Lung (tissue), 12 donors: ENCODE measurements around the gene STK16. TPM values are rescaled to one million over a fixed set of nuclear protein-coding genes. Genes with fewer than 3 reads are reported as not detected.

Source experiments
- ATAC-seq: fragments of 200-7000 bp; cut with Tn5 transposase; one replicate; pipeline ENCODE4 v1.9.1; 2020; ENCODE audit warnings: moderate number of reproducible peaks; ENCODE audit not compliant: insufficient read depth, low FRiP score
- DNase-seq, 3 donors: peaks; one replicate each; pipeline ENCODE4 v3.0.0-alpha.2; 2013 to 2017
- H3K27ac ChIP-seq, 2 donors: one replicate each; pipeline ENCODE4 v1.5.1; 2013; ENCODE audit warnings: mild to moderate bottlenecking in 2 of 2, moderate library complexity in 2 of 2, control low read depth in 1 of 2, inconsistent platforms in 1 of 2, low read depth in 1 of 2, low read length in 1 of 2
- H3K27me3 ChIP-seq, 3 donors: one replicate each; pipeline ENCODE4 v1.5.1; 2013; ENCODE audit warnings: low read length in 2 of 3; ENCODE audit not compliant: control insufficient read depth in 3 of 3, insufficient read depth in 3 of 3
- H3K36me3 ChIP-seq, 4 donors: one replicate each; pipeline ENCODE4 v1.5.1; 2013; ENCODE audit warnings: low read length in 4 of 4, mild to moderate bottlenecking in 1 of 4, moderate library complexity in 1 of 4; ENCODE audit not compliant: control insufficient read depth in 4 of 4, insufficient read depth in 4 of 4
- H3K4me1 ChIP-seq, 5 donors: one replicate each; pipeline ENCODE4 v1.5.1; 2013; ENCODE audit warnings: low read length in 5 of 5, mild to moderate bottlenecking in 2 of 5, moderate library complexity in 1 of 5; ENCODE audit not compliant: control insufficient read depth in 5 of 5, insufficient read depth in 5 of 5
- H3K4me3 ChIP-seq: one replicate; pipeline ENCODE4 v1.5.1; 2013; ENCODE audit warnings: mild to moderate bottlenecking, control low read depth, moderate library complexity
- H3K9ac ChIP-seq, 2 donors: one replicate each; pipeline ENCODE4 v1.5.1; 2013; ENCODE audit warnings: low read length in 2 of 2, control low read depth in 1 of 2; ENCODE audit not compliant: insufficient read depth in 1 of 2
- H3K9me3 ChIP-seq, 4 donors: one replicate each; pipeline ENCODE4 v1.5.1; 2013; ENCODE audit warnings: low read length in 3 of 4, mild to moderate bottlenecking in 1 of 4, moderate library complexity in 1 of 4; ENCODE audit not compliant: control insufficient read depth in 4 of 4, insufficient read depth in 3 of 4
- CTCF ChIP-seq: IDR thresholded peaks from 2 replicates; pipeline ENCODE4 v1.5.1; 2012; ENCODE audit warnings: mild to moderate bottlenecking; ENCODE audit errors: control extremely low read depth, extremely low read depth
- WGBS, 2 donors: extraction: QIAGEN DNeasy Blood & Tissue Kit; methylation state at CpG; one replicate each; pipeline ENCODE4 v1.1.7; 2013; 5-methylcytosine and 5-hydroxymethylcytosine counted together
- polyA plus RNA-seq, 2 donors: library from polyadenylated mRNA; stranded (reverse); fragments of 200-250 nt; gene quantifications; one replicate each; pipeline ENCODE4 v1.2.1, GENCODE V29; 2013
- total RNA-seq, 2 donors: library from RNA; depleted of rRNA in 1 of 2; stranded (reverse); fragments of >200 nt in 1 of 2; gene quantifications; one replicate each; pipeline ENCODE4 v1.2.1, GENCODE V29; 2014 to 2021
- donor health status: control.
- donor health status: control.
- donor health status: Bipolar disorder and iron deficiency.
- donor health status: healthy.
- donor health status: DM: yes; HTN: yes; CAD: no.

Gene STK16
- total and polyA plus RNA-seq, 4 donors = 16.2 to 50.5 (median 25.4) TPM

DNA sequence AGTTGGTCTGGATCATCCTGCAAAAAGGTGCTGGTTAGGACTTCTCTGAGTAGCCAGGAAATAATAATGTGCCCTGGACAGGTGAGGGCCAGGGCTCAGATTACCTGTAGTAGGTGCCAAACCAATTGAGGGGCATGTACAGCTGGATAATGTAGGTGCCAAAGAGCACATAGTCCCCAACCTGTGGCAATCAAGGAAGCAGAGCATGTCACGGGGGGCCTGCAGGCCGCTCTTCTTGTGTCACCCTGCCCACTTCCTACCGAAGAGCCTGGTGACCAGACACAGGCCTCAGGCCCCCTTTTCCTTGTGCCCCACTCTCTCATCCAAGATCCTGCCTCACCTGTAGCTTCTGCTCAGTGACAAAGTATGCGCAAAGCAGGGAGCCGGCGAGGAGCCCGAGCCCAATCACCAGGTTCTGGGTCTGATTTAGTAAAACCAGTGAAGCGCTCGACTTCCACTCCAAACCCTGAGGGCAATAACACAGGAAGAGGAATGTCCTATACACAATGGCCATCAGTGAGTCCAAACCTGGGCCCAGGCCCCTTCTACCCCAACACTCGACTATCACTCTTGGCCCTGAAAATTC lies 31.7 kb upstream of the STK16 start:
- H3K27me3 ChIP-seq = no peaks in the 10 kb centered on the region
- peaks cover 0 to 15% (median 5%) of the 10 kb centered on the region in 5 donors for H3K4me1 ChIP-seq
- DNase-seq (no peak), ATAC-seq (no peak)
- H3K4me3 ChIP-seq = no peak overlapping the region
- H3K36me3 ChIP-seq = peaks cover 4 to 45% (median 34%) of the 10 kb centered on the region in 4 donors
- TF ChIP-seq CTCF = no peak
- no peak overlapping the region for H3K27ac ChIP-seq
- H3K9me3 ChIP-seq = no peaks in the 10 kb centered on the region
- no peak overlapping the region for H3K9ac ChIP-seq
- 81 to 96% methylated on average over 10 of the region's 10 CpGs for WGBS, 2 donors

GRCh38 chr2:219214141-219214540 lies 31.1 kb upstream of the STK16 start:
- WGBS, 2 donors = 96 to 97% methylated on average over 15 of the region's 15 CpGs
- DNase-seq = no peak
- no peak for ATAC-seq

GRCh38 chr2:219214786-219215185 lies 30.5 kb upstream of the STK16 start:
- Histone ChIP-seq H3K4me3 (no peak overlapping the region), H3K9me3 (no peaks in the 10 kb centered on the region), H3K9ac (no peak overlapping the region), H3K27ac (no peak overlapping the region), H3K27me3 (no peaks in the 10 kb centered on the region), H3K36me3 (peaks cover 4 to 40% (median 28%) of the 10 kb centered on the region in 4 donors), H3K4me1 (peaks cover 0 to 22% (median 11%) of the 10 kb centered on the region in 5 donors)
- 92 to 98% methylated on average over 6 of the region's 6 CpGs for WGBS, 2 donors
- TF ChIP-seq CTCF = no peak
- no peak for ATAC-seq
- DNase-seq = no peak

More at GRCh38 chr2:219214141-219214540, 31.1 kb upstream of the STK16 start:
- Histone ChIP-seq H3K27ac (no peak overlapping the region), H3K9me3 (no peaks in the 10 kb centered on the region), H3K4me1 (peaks cover 0 to 16% (median 5%) of the 10 kb centered on the region in 5 donors), H3K9ac (no peak overlapping the region), H3K4me3 (no peak overlapping the region), H3K27me3 (no peaks in the 10 kb centered on the region), H3K36me3 (peaks cover 4 to 41% (median 28%) of the 10 kb centered on the region in 4 donors)
- TF ChIP-seq CTCF = no peak
